DOHH2 (cell line): Measurements from ENCODE around the gene DMAP1.

Experiments
- EZH2phosphoT487 ChIP-seq: fragments of 200-600 bp; sonication (generic); IDR thresholded peaks from 2 replicates; pipeline ENCODE4 v1.6.1; 2017; ENCODE audit warnings: borderline replicate concordance, mild to moderate bottlenecking, antibody characterized with exemption, low read length, moderate library complexity, mixed read lengths
- TF ChIP-seq, protein P1 (sequence below): fragments of 200-600 bp; sonication (generic); IDR thresholded peaks from one replicate; pipeline ENCODE4 v1.5.1; 2014; ENCODE audit warnings: antibody characterized with exemption, mild to moderate bottlenecking, low read depth, low read length; ENCODE audit not compliant: poor library complexity, severe bottlenecking

DNA sequence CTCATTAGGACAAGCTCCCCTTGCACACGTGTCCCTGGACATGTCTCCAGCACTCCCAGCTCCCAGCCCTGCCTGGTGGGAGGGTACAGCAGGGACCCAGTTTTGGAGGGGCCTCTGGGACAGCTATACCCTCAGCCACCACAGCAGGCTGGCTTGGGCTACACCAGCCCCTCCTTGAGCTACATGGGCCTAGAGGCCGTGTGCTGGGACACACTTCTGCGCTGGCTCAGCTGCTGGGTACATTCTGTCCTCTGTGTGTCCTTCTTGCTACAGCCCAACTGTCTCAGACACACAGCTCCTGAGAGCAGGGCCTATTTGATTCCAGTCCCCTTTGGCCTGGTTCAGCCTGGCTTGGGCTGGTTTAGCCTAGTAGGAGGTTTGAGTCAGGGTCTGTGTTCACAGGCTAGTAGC, 26.7 kb downstream of the DMAP1 start:
- TF ChIP-seq, protein P1, sequence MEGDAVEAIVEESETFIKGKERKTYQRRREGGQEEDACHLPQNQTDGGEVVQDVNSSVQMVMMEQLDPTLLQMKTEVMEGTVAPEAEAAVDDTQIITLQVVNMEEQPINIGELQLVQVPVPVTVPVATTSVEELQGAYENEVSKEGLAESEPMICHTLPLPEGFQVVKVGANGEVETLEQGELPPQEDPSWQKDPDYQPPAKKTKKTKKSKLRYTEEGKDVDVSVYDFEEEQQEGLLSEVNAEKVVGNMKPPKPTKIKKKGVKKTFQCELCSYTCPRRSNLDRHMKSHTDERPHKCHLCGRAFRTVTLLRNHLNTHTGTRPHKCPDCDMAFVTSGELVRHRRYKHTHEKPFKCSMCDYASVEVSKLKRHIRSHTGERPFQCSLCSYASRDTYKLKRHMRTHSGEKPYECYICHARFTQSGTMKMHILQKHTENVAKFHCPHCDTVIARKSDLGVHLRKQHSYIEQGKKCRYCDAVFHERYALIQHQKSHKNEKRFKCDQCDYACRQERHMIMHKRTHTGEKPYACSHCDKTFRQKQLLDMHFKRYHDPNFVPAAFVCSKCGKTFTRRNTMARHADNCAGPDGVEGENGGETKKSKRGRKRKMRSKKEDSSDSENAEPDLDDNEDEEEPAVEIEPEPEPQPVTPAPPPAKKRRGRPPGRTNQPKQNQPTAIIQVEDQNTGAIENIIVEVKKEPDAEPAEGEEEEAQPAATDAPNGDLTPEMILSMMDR: no peak
- no peak for TF ChIP-seq EZH2phosphoT487
